Measurements from ENCODE around the gene KLHDC4.
"Not testable (repeated sequence)": the region's sequence is repeated elsewhere in the genome, so short reads cannot be mapped to it uniquely, and the experiment has no call there.

KLHDC4 gene

DNA sequence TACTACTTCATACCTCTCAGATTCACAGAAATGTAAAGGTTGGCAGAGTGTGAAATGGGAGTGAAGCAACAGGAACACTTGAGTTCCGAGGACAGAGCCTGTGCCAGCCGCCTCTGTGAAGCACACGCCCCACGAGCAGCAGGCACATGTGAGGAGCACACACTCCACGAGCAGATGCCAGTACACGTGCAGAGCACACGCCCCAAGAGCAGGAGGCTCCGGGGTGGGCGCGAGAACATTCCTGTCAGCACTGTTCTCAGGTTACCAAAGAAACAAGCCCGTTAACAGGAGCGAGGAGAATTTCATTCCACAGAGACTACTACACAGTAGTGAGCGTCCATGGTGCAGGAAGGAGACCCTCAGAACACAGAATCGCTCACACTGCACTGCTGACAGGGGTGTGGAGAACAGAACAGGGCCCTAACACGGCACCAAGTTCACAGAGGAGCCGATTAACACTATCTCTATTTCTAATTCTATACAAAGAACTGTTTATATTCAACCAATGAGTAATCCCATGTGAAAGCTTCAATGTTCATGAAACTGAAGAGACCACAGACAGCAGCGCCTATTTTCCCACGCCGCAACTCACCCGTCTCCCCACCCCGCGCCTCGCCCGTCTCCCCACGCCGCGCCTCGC is 40.1 kb downstream of the KLHDC4 start:
- no peaks in the 10 kb centered on the region for H3K9me3 ChIP-seq (ENCODE audit: control insufficient read depth in 1 of 2, low read length in 2 of 2)
- H3K27me3 ChIP-seq (ENCODE audit: low read depth, low read length) = no peaks in the 10 kb centered on the region
- H3K36me3 ChIP-seq (ENCODE audit: control insufficient read depth in 1 of 2, insufficient read depth in 2 of 2, low read length in 2 of 2) = peaks cover 17 to 40% of the 10 kb centered on the region in 2 donors
- H3K4me3 ChIP-seq (ENCODE audit: low read depth in 1 of 2, low read length in 2 of 2) = no peak overlapping the region
- peaks cover 0 to 5% of the 10 kb centered on the region in 2 donors for H3K4me1 ChIP-seq (ENCODE audit: control insufficient read depth in 1 of 2, insufficient read depth in 2 of 2, low read length in 2 of 2)
- no peak overlapping the region for H3K27ac ChIP-seq (ENCODE audit: low read length)

DNA sequence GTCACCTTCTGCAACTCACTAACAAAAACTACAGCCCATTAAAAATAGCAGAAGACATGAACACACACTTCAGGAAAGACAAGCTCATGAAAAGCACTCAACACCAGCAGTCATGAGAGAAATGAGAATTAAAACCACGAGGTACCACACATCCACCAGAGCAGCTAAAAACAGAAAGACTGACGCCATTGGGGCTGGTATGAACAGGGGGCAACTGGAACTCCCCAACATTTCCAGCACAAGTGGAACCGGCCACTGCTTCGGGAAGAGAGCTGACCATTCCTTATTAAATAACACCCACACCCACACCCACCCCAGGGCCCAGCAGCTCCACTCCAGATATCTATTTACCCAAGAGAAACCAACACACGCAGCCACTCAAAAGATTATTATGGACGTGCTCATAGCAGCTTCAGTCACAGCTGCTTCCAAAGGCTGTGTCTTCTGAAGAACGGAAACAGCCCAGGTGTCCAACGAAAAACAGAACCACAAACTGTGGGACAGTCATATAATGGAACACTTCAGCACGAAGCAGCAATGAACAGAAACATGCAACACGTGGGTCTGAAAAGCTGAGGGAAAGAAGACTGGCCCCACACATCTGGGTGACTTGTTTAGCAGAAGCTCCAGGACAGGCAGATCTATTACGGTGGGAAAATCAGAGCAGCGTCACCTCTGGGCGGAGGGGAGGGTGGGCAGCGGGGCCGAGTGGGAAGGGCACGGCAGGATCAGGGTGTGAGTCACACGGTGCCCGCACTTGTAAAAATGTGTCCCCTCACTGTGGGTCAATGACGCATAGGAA is 41.1 kb downstream of the KLHDC4 start:
- no peak overlapping the region for H3K27ac ChIP-seq (ENCODE audit: low read length)
- H3K4me3 ChIP-seq (ENCODE audit: low read depth in 1 of 2, low read length in 2 of 2) = no peak overlapping the region
- no peaks in the 10 kb centered on the region for H3K9me3 ChIP-seq (ENCODE audit: control insufficient read depth in 1 of 2, low read length in 2 of 2)
- H3K4me1 ChIP-seq (ENCODE audit: control insufficient read depth in 1 of 2, insufficient read depth in 2 of 2, low read length in 2 of 2) = peaks cover 0 to 5% of the 10 kb centered on the region in 2 donors
- H3K27me3 ChIP-seq (ENCODE audit: low read depth, low read length) = no peaks in the 10 kb centered on the region
- H3K36me3 ChIP-seq (ENCODE audit: control insufficient read depth in 1 of 2, insufficient read depth in 2 of 2, low read length in 2 of 2) = peaks cover 11 to 43% of the 10 kb centered on the region in 2 donors

DNA sequence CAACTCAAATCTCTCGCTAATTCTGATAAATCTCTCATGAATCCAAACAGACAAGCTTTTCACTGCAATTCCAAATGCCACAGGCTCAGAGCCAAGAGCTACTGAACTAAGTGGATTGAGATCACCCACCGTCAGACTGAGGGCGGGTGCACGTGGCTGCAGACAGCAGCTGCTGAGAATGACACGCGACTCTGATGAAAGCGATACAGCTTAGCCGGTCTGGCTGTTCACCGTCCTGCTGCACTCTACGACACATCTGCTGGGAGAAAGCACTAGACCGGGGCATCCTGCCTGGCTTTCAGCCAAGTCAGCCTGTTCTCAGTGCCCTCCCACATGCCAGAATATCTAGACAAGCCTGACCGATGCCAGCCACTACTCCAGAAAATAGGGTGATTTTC is 42.6 kb downstream of the KLHDC4 start:
- H3K9me3 ChIP-seq (ENCODE audit: control insufficient read depth in 1 of 2, low read length in 2 of 2) = no peaks in the 10 kb centered on the region
- no peak overlapping the region for H3K27ac ChIP-seq (ENCODE audit: low read length)
- peaks cover 4 to 31% of the 10 kb centered on the region in 2 donors for H3K36me3 ChIP-seq (ENCODE audit: control insufficient read depth in 1 of 2, insufficient read depth in 2 of 2, low read length in 2 of 2)
- no peak overlapping the region for H3K4me3 ChIP-seq (ENCODE audit: low read depth in 1 of 2, low read length in 2 of 2)
- H3K4me1 ChIP-seq (ENCODE audit: control insufficient read depth in 1 of 2, insufficient read depth in 2 of 2, low read length in 2 of 2) = peaks cover 0 to 5% of the 10 kb centered on the region in 2 donors
- no peaks in the 10 kb centered on the region for H3K27me3 ChIP-seq (ENCODE audit: low read depth, low read length)

DNA sequence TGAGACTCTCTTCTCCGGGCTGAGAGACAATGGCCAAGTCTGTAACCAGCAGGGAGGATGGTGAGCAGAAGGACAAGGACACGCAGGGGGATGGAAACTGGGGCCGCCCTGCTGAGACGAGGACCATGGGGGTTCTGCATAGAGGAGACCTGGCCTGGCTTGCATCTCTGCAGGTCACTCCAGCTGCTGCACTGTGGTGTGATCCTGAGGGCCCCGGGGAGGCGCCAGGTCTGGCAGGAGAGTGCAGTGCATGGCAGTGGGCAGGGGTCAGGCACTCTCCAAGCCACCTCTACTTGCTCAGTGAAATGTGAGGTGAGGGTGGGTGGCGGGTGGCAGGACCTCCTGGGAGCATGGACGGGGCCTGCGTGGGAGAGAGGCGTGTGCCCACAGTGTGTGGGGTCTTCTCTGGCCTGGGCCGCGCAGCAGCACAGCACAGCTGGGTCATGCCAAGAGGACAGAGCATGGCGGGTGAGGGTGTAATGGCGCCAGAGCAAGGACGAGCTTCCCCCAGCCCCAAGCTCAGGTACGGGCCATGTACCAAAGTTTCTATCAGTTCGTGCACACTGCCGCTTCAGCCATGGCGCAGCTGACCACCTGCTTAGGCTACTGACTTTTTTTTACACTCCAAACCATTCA is 43.1 kb downstream of the KLHDC4 start:
- peaks cover 4 to 33% of the 10 kb centered on the region in 2 donors for H3K36me3 ChIP-seq (ENCODE audit: control insufficient read depth in 1 of 2, insufficient read depth in 2 of 2, low read length in 2 of 2)
- no peak overlapping the region for H3K4me3 ChIP-seq (ENCODE audit: low read depth in 1 of 2, low read length in 2 of 2)

DNA sequence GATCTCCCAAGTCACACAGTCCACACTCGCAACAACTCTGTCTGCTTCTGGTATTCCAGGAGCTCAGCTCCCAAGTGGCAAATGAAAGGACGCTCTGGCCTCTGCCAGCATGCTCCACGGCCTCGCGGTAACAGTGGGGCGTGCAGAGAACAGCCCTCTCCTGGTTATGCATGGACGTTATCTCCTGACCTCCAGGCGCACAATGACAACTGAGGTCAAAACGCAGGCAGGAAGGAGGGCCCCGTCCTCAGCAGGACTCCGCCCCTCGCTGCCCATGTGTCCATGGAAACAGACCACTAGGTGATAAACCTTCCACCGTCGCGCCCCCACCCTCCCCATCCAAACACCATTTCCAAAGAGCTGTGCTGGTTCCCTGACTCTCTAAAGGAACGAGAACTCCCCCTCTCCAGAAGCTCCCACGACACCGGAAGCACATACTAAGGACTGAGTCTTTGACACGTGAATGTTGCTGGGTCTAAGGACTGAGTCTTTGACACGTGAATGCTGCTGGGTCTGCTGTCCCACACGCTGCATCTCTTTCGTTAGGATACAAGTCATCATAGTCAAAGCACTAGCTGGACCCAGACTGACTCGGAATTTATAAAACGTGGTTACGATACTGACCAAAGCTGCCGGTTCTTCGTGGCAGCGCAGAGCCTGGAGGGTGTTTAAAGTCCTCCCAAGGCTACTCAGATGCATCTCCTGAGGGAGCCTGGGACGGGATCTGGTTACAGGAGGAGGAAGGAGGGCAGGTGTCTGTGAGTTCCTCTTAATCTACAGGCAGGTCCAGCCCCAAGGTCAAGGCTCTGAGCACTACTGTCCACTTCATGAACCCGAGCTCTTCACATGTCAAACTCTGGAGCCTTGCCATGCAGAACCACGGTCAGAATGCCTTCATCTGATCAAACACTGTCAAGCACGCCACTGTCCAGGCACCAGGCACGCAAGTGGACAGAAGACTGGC is 43.9 kb downstream of the KLHDC4 start:
- Histone ChIP-seq H3K4me1 (ENCODE audit: control insufficient read depth in 1 of 2, insufficient read depth in 2 of 2, low read length in 2 of 2) (peaks cover 0 to 5% of the 10 kb centered on the region in 2 donors), H3K9me3 (ENCODE audit: control insufficient read depth in 1 of 2, low read length in 2 of 2) (no peaks in the 10 kb centered on the region), H3K4me3 (ENCODE audit: low read depth in 1 of 2, low read length in 2 of 2) (no peak overlapping the region), H3K27ac (ENCODE audit: low read length) (no peak overlapping the region), H3K27me3 (ENCODE audit: low read depth, low read length) (no peaks in the 10 kb centered on the region), H3K36me3 (ENCODE audit: control insufficient read depth in 1 of 2, insufficient read depth in 2 of 2, low read length in 2 of 2) (peaks cover 8 to 29% of the 10 kb centered on the region in 2 donors)

More for the DNA sequence above, 43.1 kb downstream of the KLHDC4 start:
- Histone ChIP-seq H3K4me1 (ENCODE audit: control insufficient read depth in 1 of 2, insufficient read depth in 2 of 2, low read length in 2 of 2) (peaks cover 0 to 5% of the 10 kb centered on the region in 2 donors), H3K27me3 (ENCODE audit: low read depth, low read length) (no peaks in the 10 kb centered on the region), H3K9me3 (ENCODE audit: control insufficient read depth in 1 of 2, low read length in 2 of 2) (no peaks in the 10 kb centered on the region), H3K27ac (ENCODE audit: low read length) (no peak overlapping the region)

DNA sequence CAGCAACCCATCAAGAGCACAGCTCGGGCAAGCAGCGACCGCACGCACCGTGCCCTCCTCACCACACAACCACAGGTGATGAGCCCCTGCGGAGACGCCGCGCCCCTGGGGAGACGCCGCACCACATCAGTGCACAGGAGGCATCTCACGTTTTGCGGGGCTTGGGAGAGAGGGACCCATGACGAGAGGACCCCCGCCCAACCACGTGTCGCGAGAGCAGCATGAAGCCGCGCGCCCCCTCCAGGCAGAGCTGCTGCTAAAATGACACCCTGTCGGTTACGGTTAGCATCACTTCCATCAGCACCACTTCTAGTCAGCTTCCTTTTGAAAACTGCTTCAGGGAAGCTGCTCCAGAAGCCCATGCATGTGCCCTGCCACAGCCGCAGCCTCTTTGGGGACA is 45.3 kb downstream of the KLHDC4 start:
- no peak overlapping the region for H3K4me3 ChIP-seq (ENCODE audit: low read depth in 1 of 2, low read length in 2 of 2)
- no peaks in the 10 kb centered on the region for H3K27me3 ChIP-seq (ENCODE audit: low read depth, low read length)
- H3K4me1 ChIP-seq (ENCODE audit: control insufficient read depth in 1 of 2, insufficient read depth in 2 of 2, low read length in 2 of 2) = peaks cover 0 to 5% of the 10 kb centered on the region in 2 donors
- H3K36me3 ChIP-seq (ENCODE audit: control insufficient read depth in 1 of 2, insufficient read depth in 2 of 2, low read length in 2 of 2) = peaks cover 15 to 32% of the 10 kb centered on the region in 2 donors
- no peak overlapping the region for H3K27ac ChIP-seq (ENCODE audit: low read length)
- no peaks in the 10 kb centered on the region for H3K9me3 ChIP-seq (ENCODE audit: control insufficient read depth in 1 of 2, low read length in 2 of 2)

DNA sequence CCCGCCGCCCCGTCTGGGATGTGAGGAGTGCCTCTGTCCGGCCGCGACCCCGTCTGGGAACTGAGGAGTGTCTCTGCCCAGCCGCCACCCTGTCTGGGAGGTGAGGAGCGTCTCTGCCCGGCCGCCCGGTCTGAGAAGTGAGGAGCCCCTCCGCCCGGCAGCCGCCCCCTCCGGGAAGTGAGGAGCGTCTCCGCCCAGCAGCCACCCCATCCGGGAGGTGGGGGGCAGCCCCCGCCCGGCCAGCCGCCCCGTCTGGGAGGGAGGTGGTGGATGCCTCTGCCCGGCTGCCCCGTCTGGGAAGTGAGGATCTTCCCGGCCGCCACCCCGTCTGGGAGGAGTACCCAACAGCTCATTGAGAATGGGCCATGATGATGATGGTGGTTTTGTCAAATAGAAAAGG is 47.0 kb downstream of the KLHDC4 start:
- H3K27me3 ChIP-seq (ENCODE audit: low read depth, low read length); H3K27ac ChIP-seq (ENCODE audit: low read length); H3K4me3 ChIP-seq (ENCODE audit: low read depth in 1 of 2, low read length in 2 of 2); H3K4me1 ChIP-seq (ENCODE audit: control insufficient read depth in 1 of 2, insufficient read depth in 2 of 2, low read length in 2 of 2); H3K9me3 ChIP-seq (ENCODE audit: control insufficient read depth in 1 of 2, low read length in 2 of 2): not testable (repeated sequence)
- H3K36me3 ChIP-seq (ENCODE audit: control insufficient read depth in 1 of 2, insufficient read depth in 2 of 2, low read length in 2 of 2) = peaks cover 18 to 44% of the 10 kb centered on the region in 2 donors

DNA sequence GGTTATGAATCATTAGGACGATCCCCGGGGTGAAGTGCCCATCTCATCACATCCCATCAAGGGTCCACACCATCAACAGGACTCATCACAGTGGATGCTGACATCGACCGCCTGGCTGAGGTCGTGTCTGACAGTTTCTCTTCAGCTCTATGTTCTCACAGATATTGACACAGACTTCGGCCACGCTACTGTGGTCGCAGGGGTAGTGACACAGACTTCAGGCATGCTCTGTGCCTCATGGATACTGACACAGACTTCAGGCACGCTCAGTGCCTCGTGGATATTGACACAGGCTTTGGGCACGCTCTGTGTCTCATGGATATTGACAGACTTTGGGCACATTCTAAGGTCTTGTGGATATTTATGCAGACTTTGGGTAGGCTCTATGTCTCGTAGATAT is 50.1 kb downstream of the KLHDC4 start:
- H3K9me3 ChIP-seq (ENCODE audit: control insufficient read depth in 1 of 2, low read length in 2 of 2) = no peaks in the 10 kb centered on the region
- H3K4me3 ChIP-seq (ENCODE audit: low read depth in 1 of 2, low read length in 2 of 2) = no peak overlapping the region
- H3K27ac ChIP-seq (ENCODE audit: low read length) = no peak overlapping the region
- peaks cover 17 to 58% of the 10 kb centered on the region in 2 donors for H3K36me3 ChIP-seq (ENCODE audit: control insufficient read depth in 1 of 2, insufficient read depth in 2 of 2, low read length in 2 of 2)
- no peaks in the 10 kb centered on the region for H3K27me3 ChIP-seq (ENCODE audit: low read depth, low read length)
- no peaks in the 10 kb centered on the region for H3K4me1 ChIP-seq (ENCODE audit: control insufficient read depth in 1 of 2, insufficient read depth in 2 of 2, low read length in 2 of 2)

DNA sequence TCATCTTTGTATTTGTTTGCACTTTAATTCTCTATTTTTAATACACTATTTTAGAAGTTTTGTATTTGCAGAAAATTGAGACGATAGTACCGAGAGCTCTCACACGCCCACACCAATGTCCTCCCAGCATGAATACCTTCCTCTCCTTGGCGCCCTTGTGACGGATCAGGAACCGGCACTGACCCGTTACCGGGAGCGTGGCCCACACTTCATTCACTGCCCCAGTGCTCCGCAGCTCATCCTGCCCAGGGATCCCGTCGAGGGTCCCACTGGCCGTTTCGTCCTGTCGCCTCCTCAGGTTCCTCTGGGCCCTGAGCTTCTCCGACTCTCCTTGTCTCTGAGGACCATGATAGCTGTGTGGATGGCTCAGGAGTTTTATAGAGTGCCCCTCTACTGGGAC is 50.6 kb downstream of the KLHDC4 start:
- no peaks in the 10 kb centered on the region for H3K4me1 ChIP-seq (ENCODE audit: control insufficient read depth in 1 of 2, insufficient read depth in 2 of 2, low read length in 2 of 2)
- H3K27ac ChIP-seq (ENCODE audit: low read length) = no peak overlapping the region
- peaks cover 21 to 59% of the 10 kb centered on the region in 2 donors for H3K36me3 ChIP-seq (ENCODE audit: control insufficient read depth in 1 of 2, insufficient read depth in 2 of 2, low read length in 2 of 2)
- no peak overlapping the region for H3K4me3 ChIP-seq (ENCODE audit: low read depth in 1 of 2, low read length in 2 of 2)
- H3K27me3 ChIP-seq (ENCODE audit: low read depth, low read length) = no peaks in the 10 kb centered on the region
- no peaks in the 10 kb centered on the region for H3K9me3 ChIP-seq (ENCODE audit: control insufficient read depth in 1 of 2, low read length in 2 of 2)

DNA sequence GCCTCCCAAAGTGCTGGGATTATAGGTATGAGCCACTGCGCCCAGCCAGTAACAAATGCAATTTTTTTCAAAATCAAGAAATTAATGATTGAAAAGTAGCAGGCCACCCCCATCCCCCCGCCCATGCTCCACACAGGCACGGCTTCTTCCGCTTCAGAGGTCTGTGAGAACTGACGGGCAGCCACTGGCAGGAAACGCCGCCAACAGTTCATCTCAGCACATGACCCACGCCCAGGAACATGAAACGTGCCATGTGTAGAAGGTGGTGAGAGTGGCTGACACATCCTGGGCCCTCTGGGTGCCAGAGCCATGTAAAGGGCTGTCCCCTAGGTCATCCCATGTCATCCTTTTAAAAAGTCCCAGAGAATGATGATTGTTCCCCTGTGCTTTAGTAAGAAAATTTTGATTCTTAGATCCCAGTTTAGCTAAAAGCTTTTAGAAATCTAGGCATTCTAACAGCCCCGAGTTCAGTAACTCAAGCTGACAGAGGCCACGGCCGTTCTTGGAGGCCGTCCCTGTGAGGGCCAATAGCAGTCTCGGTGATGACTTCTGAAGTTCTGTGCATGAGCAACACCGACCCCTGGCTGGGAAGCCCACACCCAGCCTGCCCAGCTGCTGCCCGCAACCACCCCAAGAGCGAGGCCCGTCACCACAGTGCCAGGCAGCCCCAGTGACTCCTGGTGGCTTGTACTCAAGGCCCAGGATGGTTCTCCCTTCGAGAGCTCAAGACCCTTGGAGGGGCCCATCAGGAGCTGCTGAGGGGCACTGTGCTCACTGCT is 52.1 kb downstream of the KLHDC4 start:
- no peak overlapping the region for H3K27ac ChIP-seq (ENCODE audit: low read length)
- H3K4me3 ChIP-seq (ENCODE audit: low read depth in 1 of 2, low read length in 2 of 2) = no peak overlapping the region
- no peaks in the 10 kb centered on the region for H3K27me3 ChIP-seq (ENCODE audit: low read depth, low read length)
- H3K36me3 ChIP-seq (ENCODE audit: control insufficient read depth in 1 of 2, insufficient read depth in 2 of 2, low read length in 2 of 2) = peaks cover 27 to 70% of the 10 kb centered on the region in 2 donors
- no peaks in the 10 kb centered on the region for H3K4me1 ChIP-seq (ENCODE audit: control insufficient read depth in 1 of 2, insufficient read depth in 2 of 2, low read length in 2 of 2)
- H3K9me3 ChIP-seq (ENCODE audit: control insufficient read depth in 1 of 2, low read length in 2 of 2) = no peaks in the 10 kb centered on the region
